Measurements from ENCODE around the gene TFEB.

Gene TFEB

GRCh38 chr6:41705996-41706835 is 29.2 kb downstream of the TFEB start:
- WGBS, 2 experiments, result 59 to 60% methylated on average over 15 of the region's 15 CpGs
- H3K27ac ChIP-seq (ENCODE audit: insufficient read depth, low read depth, low read length, poor library complexity, severe bottlenecking), result no peak overlapping the region
- H3K4me1 ChIP-seq (ENCODE audit: control insufficient read depth, insufficient read depth, low read length), result no peaks in the 10 kb centered on the region

DNA sequence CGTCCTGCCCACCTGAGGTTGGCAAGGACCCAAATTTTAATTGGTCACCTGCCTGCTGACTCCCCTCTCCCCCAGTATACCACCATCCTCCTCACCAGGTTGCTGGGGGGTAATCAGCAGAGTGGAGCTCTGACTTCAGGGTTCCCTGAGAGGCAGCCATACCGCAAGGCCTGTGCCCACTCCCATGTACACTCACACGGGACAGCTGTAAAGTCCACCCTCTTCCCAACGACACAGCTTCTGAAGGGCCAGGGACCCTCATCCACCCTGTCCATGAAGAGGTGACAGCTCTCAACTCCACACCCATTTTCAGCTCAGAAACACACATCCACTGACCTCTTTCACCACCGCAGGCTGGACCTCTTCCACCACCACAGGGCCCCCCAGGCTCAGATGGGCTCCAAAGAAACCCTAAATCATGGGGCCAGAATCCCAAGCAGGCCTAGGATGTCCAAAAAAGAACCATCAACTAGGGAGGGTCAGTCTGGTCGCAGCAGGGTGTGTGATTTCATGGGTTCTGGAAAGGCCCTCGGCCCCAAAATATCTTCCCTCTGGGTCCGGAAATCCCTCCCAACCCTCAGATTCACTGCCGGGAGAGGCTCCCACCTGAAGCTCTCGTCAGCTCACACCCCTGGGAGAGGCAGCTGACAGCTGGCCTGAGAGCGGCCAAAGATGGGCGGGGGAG is 30.0 kb downstream of the TFEB start:
- H3K4me1 ChIP-seq (ENCODE audit: control insufficient read depth, insufficient read depth, low read length), result peaks cover 6% of the 10 kb centered on the region
- H3K36me3 ChIP-seq (ENCODE audit: control insufficient read depth, insufficient read depth, low read length), result no peaks in the 10 kb centered on the region
- no peaks in the 10 kb centered on the region for H3K9me3 ChIP-seq (ENCODE audit: control insufficient read depth, low read length)
- 80 to 83% methylated on average over 12 of the region's 12 CpGs for WGBS, 2 experiments
- no peak overlapping the region for H3K4me3 ChIP-seq (ENCODE audit: insufficient read depth, low read depth, low read length)
- H3K27ac ChIP-seq (ENCODE audit: insufficient read depth, low read depth, low read length, poor library complexity, severe bottlenecking), result no peak overlapping the region
- H3K27me3 ChIP-seq (ENCODE audit: control insufficient read depth, insufficient read depth, low read length, poor library complexity, severe bottlenecking), result no peaks in the 10 kb centered on the region

More at GRCh38 chr6:41705996-41706835, 29.2 kb downstream of the TFEB start:
- no peak overlapping the region for H3K4me3 ChIP-seq (ENCODE audit: insufficient read depth, low read depth, low read length)
- H3K36me3 ChIP-seq (ENCODE audit: control insufficient read depth, insufficient read depth, low read length), result no peaks in the 10 kb centered on the region
- no peaks in the 10 kb centered on the region for H3K9me3 ChIP-seq (ENCODE audit: control insufficient read depth, low read length)
- no peaks in the 10 kb centered on the region for H3K27me3 ChIP-seq (ENCODE audit: control insufficient read depth, insufficient read depth, low read length, poor library complexity, severe bottlenecking)

- H3K4me1 ChIP-seq (ENCODE audit: control insufficient read depth, insufficient read depth, low read length), result peaks cover 8% of the 10 kb centered on the region
- no peak overlapping the region for H3K4me3 ChIP-seq (ENCODE audit: insufficient read depth, low read depth, low read length)
- H3K36me3 ChIP-seq (ENCODE audit: control insufficient read depth, insufficient read depth, low read length), result no peaks in the 10 kb centered on the region
- WGBS, 2 experiments, result 81 to 84% methylated on average over 5 of the region's 5 CpGs
- no peak overlapping the region for H3K27ac ChIP-seq (ENCODE audit: insufficient read depth, low read depth, low read length, poor library complexity, severe bottlenecking)
- no peaks in the 10 kb centered on the region for H3K9me3 ChIP-seq (ENCODE audit: control insufficient read depth, low read length)
- H3K27me3 ChIP-seq (ENCODE audit: control insufficient read depth, insufficient read depth, low read length, poor library complexity, severe bottlenecking), result no peaks in the 10 kb centered on the region
Observed at GRCh38 chr6:41704656-41705310, 30.6 kb downstream of the TFEB start.

- H3K27me3 ChIP-seq (ENCODE audit: control insufficient read depth, insufficient read depth, low read length, poor library complexity, severe bottlenecking), result no peaks in the 10 kb centered on the region
- no peaks in the 10 kb centered on the region for H3K36me3 ChIP-seq (ENCODE audit: control insufficient read depth, insufficient read depth, low read length)
- no peak overlapping the region for H3K4me3 ChIP-seq (ENCODE audit: insufficient read depth, low read depth, low read length)
- WGBS, 2 experiments, result 87 to 89% methylated on average over 7 of the region's 7 CpGs
- H3K9me3 ChIP-seq (ENCODE audit: control insufficient read depth, low read length), result no peaks in the 10 kb centered on the region
- no peak overlapping the region for H3K27ac ChIP-seq (ENCODE audit: insufficient read depth, low read depth, low read length, poor library complexity, severe bottlenecking)
- H3K4me1 ChIP-seq (ENCODE audit: control insufficient read depth, insufficient read depth, low read length), result peaks cover 8% of the 10 kb centered on the region
Observed at GRCh38 chr6:41704028-41704427, 31.4 kb downstream of the TFEB start.

GRCh38 chr6:41702771-41703494 is 32.5 kb downstream of the TFEB start:
- Histone ChIP-seq H3K36me3 (ENCODE audit: control insufficient read depth, insufficient read depth, low read length) (no peaks in the 10 kb centered on the region), H3K4me3 (ENCODE audit: insufficient read depth, low read depth, low read length) (no peak overlapping the region), H3K4me1 (ENCODE audit: control insufficient read depth, insufficient read depth, low read length) (peaks cover 8% of the 10 kb centered on the region), H3K27me3 (ENCODE audit: control insufficient read depth, insufficient read depth, low read length, poor library complexity, severe bottlenecking) (no peaks in the 10 kb centered on the region), H3K9me3 (ENCODE audit: control insufficient read depth, low read length) (no peaks in the 10 kb centered on the region), H3K27ac (ENCODE audit: insufficient read depth, low read depth, low read length, poor library complexity, severe bottlenecking) (no peak overlapping the region)
- WGBS, 2 experiments, result 85 to 86% methylated on average over 14 of the region's 14 CpGs

DNA sequence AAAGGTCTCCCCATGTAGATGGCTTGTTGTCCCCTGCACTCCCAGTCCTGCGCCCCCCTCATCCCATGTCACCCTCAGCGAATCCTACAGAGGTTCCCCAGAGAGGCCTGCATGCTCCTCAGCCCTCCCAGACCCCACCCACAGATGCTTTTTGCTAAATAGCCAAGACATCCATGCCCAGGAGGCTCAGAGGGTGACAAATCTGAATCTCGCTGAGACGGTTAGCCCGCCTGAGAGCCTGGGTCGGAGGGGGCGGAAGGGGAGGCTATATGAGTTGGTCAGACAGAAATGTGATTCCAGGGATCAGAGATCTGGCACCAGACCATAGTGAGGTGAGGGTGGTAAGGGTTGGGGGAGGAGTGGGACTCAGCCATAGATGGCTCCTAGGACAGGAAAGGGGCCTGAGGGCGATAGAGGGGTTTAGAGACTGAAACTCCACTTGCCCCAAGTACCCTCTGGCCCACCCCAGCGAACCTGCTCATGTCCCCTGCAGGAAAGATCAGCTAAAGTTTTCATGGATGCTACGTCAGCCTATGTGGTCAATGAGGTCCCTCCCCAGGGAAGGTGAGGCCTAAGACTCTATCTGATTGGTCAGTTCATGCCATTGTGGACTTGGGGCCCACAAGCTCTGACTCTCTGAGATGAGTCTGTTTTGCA is 33.2 kb downstream of the TFEB start:
- Histone ChIP-seq H3K9me3 (ENCODE audit: control insufficient read depth, low read length) (no peaks in the 10 kb centered on the region), H3K27me3 (ENCODE audit: control insufficient read depth, insufficient read depth, low read length, poor library complexity, severe bottlenecking) (no peaks in the 10 kb centered on the region), H3K4me3 (ENCODE audit: insufficient read depth, low read depth, low read length) (no peak overlapping the region), H3K27ac (ENCODE audit: insufficient read depth, low read depth, low read length, poor library complexity, severe bottlenecking) (no peak overlapping the region), H3K4me1 (ENCODE audit: control insufficient read depth, insufficient read depth, low read length) (peaks cover 8% of the 10 kb centered on the region), H3K36me3 (ENCODE audit: control insufficient read depth, insufficient read depth, low read length) (no peaks in the 10 kb centered on the region)
- WGBS, 2 experiments, result 93 to 95% methylated on average over 10 of the region's 10 CpGs

- no peaks in the 10 kb centered on the region for H3K27me3 ChIP-seq (ENCODE audit: control insufficient read depth, insufficient read depth, low read length, poor library complexity, severe bottlenecking)
- WGBS, 2 experiments, result 68 to 69% methylated on average over 20 of the region's 20 CpGs
- no peaks in the 10 kb centered on the region for H3K9me3 ChIP-seq (ENCODE audit: control insufficient read depth, low read length)
- peak overlapping the region; percentile 4 for H3K4me3 ChIP-seq (ENCODE audit: insufficient read depth, low read depth, low read length)
- no peaks in the 10 kb centered on the region for H3K36me3 ChIP-seq (ENCODE audit: control insufficient read depth, insufficient read depth, low read length)
- peaks cover 8% of the 10 kb centered on the region for H3K4me1 ChIP-seq (ENCODE audit: control insufficient read depth, insufficient read depth, low read length)
- H3K27ac ChIP-seq (ENCODE audit: insufficient read depth, low read depth, low read length, poor library complexity, severe bottlenecking), result no peak overlapping the region
Observed at GRCh38 chr6:41700463-41701347, 34.7 kb downstream of the TFEB start.

- H3K9me3 ChIP-seq (ENCODE audit: control insufficient read depth, low read length), result no peaks in the 10 kb centered on the region
- no peaks in the 10 kb centered on the region for H3K27me3 ChIP-seq (ENCODE audit: control insufficient read depth, insufficient read depth, low read length, poor library complexity, severe bottlenecking)
- peaks cover 8% of the 10 kb centered on the region for H3K4me1 ChIP-seq (ENCODE audit: control insufficient read depth, insufficient read depth, low read length)
- WGBS, 2 experiments, result 83 to 89% methylated on average over 2 of the region's 2 CpGs
- no peak overlapping the region for H3K27ac ChIP-seq (ENCODE audit: insufficient read depth, low read depth, low read length, poor library complexity, severe bottlenecking)
- no peaks in the 10 kb centered on the region for H3K36me3 ChIP-seq (ENCODE audit: control insufficient read depth, insufficient read depth, low read length)
- no peak overlapping the region for H3K4me3 ChIP-seq (ENCODE audit: insufficient read depth, low read depth, low read length)
Observed at GRCh38 chr6:41699063-41699462, 36.3 kb downstream of the TFEB start.
